HG03139 (cell line): Measurements from ENCODE around the gene NDUFV3.
"Not testable (repeated sequence)": the region's sequence is repeated elsewhere in the genome, so short reads cannot be mapped to it uniquely, and the experiment has no call there.

Experiments
- ATAC-seq: cut with Tn5 transposase; IDR thresholded peaks from one replicate; pipeline ENCODE4 v1.9.1; 2021; ENCODE audit not compliant: unreplicated experiment

Gene NDUFV3

GRCh38 chr21:42933137-42933970 lies 40.2 kb downstream of the NDUFV3 start:
- not testable (repeated sequence) for ATAC-seq

DNA sequence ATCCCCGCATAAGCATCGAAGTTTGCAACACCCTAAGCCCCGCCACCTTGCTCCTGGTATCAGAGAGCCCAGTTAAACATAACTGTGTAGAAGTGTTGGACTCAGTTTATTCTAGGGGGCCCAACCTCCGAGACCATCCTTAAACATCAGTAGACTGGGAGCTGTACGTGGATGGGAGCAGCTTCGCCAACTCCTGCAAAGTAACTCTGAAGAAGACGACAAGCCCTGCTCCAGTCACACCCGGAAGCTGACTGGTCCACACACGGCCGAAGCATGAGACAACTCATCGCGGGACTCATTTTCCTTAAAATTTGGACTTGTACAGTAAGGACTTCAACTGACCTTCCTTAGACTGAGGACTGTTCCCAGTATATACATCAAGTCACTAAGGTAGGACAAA lies 40.9 kb downstream of the NDUFV3 start:
- not testable (repeated sequence) for ATAC-seq

DNA sequence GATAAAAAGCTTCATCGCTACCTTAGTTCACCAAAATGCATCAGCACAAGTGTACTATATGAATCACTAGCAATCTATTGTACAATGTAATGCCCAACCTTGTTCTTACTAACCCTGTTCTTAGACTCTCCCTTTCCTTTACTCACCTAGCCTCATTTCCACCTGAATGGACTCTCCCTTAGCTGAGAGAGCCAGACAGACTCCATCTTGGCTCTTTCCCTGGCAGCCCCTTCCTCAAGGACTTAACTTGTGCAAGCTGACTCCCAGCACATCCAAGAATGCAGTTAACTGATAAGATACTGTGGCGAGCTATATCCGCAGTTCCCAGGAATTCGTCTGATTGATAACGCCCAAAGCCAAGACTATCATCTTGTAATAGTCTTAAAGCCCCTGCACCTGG lies 43.3 kb downstream of the NDUFV3 start:
- ATAC-seq, result not testable (repeated sequence)

GRCh38 chr21:42937034-42937940 lies 44.2 kb downstream of the NDUFV3 start:
- not testable (repeated sequence) for ATAC-seq

GRCh38 chr21:42937960-42938605 lies 45.0 kb downstream of the NDUFV3 start:
- no peak for ATAC-seq

- ATAC-seq, result not testable (repeated sequence)
These were observed 45.5 kb downstream of the NDUFV3 start for GRCh38 chr21:42938606-42938995.

GRCh38 chr21:42939582-42940413 lies 46.7 kb downstream of the NDUFV3 start:
- ATAC-seq, result no peak

DNA sequence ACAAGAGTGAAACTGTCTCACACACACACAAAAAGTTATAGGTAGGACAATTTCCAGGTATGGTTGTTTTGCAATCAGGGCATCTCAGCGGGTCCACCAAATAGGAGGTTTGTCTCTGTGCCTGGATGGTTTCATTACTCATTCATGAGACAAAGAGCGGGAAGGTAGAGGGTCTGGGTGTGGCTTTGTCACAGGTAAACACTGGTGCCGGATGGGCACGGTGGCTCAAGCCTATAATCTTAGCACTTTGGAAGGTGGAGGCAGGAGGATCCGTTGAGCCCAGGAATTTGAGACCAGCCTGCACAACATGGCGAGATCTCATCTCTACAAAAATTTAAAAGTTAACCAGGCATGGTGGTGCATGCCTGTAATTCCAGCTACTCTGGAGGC lies 48.6 kb downstream of the NDUFV3 start:
- ATAC-seq, result no peak

GRCh38 chr21:42942244-42942643 lies 49.1 kb downstream of the NDUFV3 start:
- no peak for ATAC-seq

DNA sequence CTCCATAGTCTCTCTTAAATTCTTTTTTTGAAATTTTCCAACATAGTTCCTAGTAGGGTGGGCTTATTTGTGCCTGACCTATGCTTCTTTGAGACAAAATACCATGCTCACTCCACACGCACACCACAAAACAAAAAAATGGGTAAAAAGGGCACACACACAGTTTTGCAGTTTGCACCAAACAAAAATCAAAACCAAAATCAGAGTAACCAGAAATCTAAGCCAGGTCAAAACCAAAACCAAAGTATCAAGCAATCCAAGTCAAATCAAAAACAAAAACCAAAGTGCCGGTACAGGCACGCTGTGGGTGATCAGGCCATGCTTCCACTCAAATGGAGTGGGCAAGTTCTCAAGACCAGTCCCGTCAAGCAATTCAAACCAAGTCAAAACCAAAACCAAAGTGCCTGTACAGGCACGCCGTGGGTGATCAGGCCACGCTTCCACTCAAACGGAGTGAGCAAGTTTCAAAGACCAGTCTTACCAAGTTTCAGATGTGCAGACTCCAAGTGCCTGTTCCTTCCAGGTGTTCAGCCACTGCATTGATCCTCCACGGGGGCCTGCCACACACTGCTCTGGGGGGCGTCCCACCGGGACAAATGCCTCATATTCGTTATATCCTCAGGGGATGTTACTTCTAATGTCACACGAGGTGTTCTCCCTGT lies 56.1 kb downstream of the NDUFV3 start:
- ATAC-seq, result not testable (repeated sequence)

DNA sequence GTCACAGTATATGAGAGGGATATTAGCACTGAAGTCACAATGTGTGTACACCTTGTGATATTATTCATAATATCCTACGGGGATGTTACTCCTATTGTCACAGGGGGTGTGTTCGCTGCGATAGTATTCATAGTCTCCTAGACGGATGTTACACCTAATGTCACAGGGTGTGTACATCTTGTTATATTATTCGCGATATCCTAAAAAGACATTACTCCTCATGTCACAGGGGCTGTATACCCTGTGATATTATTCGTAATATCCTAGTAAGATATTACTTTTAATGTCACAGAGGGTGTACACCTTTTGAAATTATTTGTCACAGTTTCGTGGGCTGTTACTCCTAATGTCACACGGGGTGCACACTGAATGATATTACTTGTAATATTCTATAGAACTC lies 58.1 kb downstream of the NDUFV3 start:
- ATAC-seq, result not testable (repeated sequence)

DNA sequence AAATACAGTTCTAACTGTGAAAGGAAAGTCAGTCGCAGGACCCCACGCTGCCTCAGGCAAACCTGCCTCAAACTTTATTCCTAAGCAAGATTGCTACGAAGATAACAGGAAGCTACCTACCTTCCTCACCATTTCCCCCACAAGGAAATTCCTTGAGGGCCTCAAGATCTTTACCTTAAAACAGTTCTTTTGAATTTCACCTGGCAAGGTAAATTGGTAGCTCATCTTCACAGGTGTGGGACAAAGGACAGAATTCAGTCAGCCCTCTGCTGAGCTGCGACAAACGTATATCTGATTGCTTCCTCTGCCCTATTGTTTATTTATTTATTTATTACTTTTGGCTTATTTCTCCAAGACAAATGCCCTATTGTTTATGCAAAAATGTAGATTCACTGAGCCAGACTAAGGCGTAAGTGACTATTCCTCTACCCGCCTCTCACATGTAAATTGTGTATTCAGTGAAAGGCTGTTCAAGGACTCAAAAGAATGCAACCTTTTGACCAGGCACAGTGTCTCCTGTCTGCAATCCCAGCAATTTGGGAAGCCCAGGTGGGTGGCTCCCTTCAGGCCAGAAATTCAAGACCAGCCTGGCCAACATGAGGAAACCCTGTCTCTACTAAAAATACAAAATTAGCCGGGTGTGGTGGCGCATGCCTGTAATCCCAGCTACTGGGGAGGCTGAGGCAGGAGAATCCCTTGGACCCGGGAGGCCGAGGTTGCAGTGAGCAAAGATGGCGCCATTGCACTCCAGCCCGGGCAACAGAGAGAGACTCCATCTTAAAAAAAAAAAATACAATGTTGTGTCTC lies 63.9 kb downstream of the NDUFV3 start:
- ATAC-seq, result peak; percentile 99

- not testable (repeated sequence) for ATAC-seq
These were observed 65.0 kb downstream of the NDUFV3 start for GRCh38 chr21:42958122-42958521.

GRCh38 chr21:42959728-42960127 lies 66.6 kb downstream of the NDUFV3 start:
- no peak for ATAC-seq

GRCh38 chr21:42962380-42963007 lies 69.4 kb downstream of the NDUFV3 start:
- no peak for ATAC-seq
